ENCODE results near the gene CRB1.
A peak's percentile ranks its signal among the peaks of the same experiment; 100 is the strongest.
"Not testable (repeated sequence)": the region's sequence is repeated elsewhere in the genome, so short reads cannot be mapped to it uniquely, and the experiment has no call there.

Gene CRB1

GRCh38 chr1:197400522-197400902, 132.5 kb downstream of the CRB1 start:
- DNase-seq (ENCODE audit: low spot score): no peak

- no peak for DNase-seq (ENCODE audit: low spot score)
Observed at GRCh38 chr1:197402189-197402588, 134.1 kb downstream of the CRB1 start.

- DNase-seq (ENCODE audit: low spot score): not testable (repeated sequence)
Observed at GRCh38 chr1:197404774-197405173, 136.7 kb downstream of the CRB1 start.

- DNase-seq (ENCODE audit: low spot score): not testable (repeated sequence)
Observed at GRCh38 chr1:197405614-197406013, 137.6 kb downstream of the CRB1 start.

- no peak for DNase-seq (ENCODE audit: low spot score)
Observed at GRCh38 chr1:197413564-197413963, 145.5 kb downstream of the CRB1 start.

- no peak for DNase-seq (ENCODE audit: low spot score)
Observed at GRCh38 chr1:197415221-197415620, 147.2 kb downstream of the CRB1 start.

GRCh38 chr1:197418693-197419092, 150.6 kb downstream of the CRB1 start:
- no peak for DNase-seq (ENCODE audit: low spot score)

GRCh38 chr1:197422993-197423392, 154.9 kb downstream of the CRB1 start:
- DNase-seq (ENCODE audit: low spot score): no peak

GRCh38 chr1:197424380-197424779, 156.3 kb downstream of the CRB1 start:
- no peak for DNase-seq (ENCODE audit: low spot score)

- no peak for DNase-seq (ENCODE audit: low spot score)
Observed at GRCh38 chr1:197429372-197429771, 161.3 kb downstream of the CRB1 start.

- no peak for DNase-seq (ENCODE audit: low spot score)
Observed at GRCh38 chr1:197435224-197435623, 167.2 kb downstream of the CRB1 start.

GRCh38 chr1:197437601-197438000, 169.5 kb downstream of the CRB1 start:
- no peak for DNase-seq (ENCODE audit: low spot score)

GRCh38 chr1:197438010-197438790, 170.1 kb downstream of the CRB1 start:
- no peak for DNase-seq (ENCODE audit: low spot score)

GRCh38 chr1:197439708-197440280, 171.7 kb downstream of the CRB1 start:
- DNase-seq (ENCODE audit: low spot score): no peak

- DNase-seq (ENCODE audit: low spot score): no peak
Observed at GRCh38 chr1:197440715-197441114, 172.7 kb downstream of the CRB1 start.

- DNase-seq (ENCODE audit: low spot score): peak; percentile 61
Observed at GRCh38 chr1:197441999-197442414, 174.0 kb downstream of the CRB1 start.

GRCh38 chr1:197444755-197445154, 176.7 kb downstream of the CRB1 start:
- no peak for DNase-seq (ENCODE audit: low spot score)

GRCh38 chr1:197448121-197448779, 180.2 kb downstream of the CRB1 start:
- no peak for DNase-seq (ENCODE audit: low spot score)

GRCh38 chr1:197451381-197451780, 183.3 kb downstream of the CRB1 start:
- DNase-seq (ENCODE audit: low spot score): no peak

GRCh38 chr1:197453376-197454058, 185.5 kb downstream of the CRB1 start:
- no peak for DNase-seq (ENCODE audit: low spot score)

- no peak for DNase-seq (ENCODE audit: low spot score)
Observed at GRCh38 chr1:197462539-197462938, 194.5 kb downstream of the CRB1 start.

- no peak for DNase-seq (ENCODE audit: low spot score)
Observed at GRCh38 chr1:197463142-197463541, 195.1 kb downstream of the CRB1 start.

GRCh38 chr1:197464044-197464443, 196.0 kb downstream of the CRB1 start:
- no peak for DNase-seq (ENCODE audit: low spot score)

Data from hematopoietic multipotent progenitor cell treated with erythropoietin and hydrocortisone succinate and interleukin-3 and kit ligand, for 15 days (in vitro differentiated cells).